ENCODE data around the gene RPS2.

Gene RPS2

DNA sequence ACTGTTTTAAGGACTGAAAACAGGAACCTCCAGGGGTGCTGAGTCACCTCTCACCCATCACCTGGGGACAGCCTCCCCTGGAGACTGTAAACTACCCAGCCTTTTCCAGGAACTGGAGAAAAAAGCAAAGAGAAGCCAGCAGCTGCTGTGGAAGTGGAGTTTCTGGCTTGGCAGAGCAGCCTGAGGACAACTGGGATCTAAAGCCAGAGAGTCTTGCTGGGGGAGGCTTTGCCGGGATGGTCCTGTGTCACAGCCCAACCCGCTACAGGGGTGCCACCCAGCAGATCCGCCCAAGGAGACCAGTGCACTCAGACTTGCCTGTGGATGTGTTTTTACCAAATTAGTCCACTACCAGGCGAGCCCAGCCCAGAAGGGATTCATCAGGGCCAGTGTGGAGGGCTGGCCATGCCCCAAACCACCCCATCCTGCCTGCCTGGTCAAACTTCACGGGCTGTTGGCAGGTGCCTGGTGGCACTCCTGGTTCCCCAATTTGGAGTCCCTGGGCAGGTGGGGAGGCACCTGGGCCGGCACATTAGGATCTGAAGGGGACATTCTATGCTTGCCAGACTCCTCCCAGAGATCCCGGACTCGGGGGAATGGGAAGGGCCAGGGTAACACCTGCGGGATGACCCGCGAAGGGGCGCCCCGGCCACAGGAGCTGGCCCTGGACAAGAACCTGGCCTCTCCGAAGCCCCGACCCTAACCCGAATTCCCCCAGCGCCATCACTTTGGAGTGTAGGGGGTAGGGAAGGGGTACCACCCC is 22.4 kb downstream of the RPS2 start:
- Histone ChIP-seq H3K27ac (ENCODE audit: extremely low read depth, low read depth, low read length) (no peak overlapping the region; the same call in 1 of the 2 replicates), H3K4me1 (ENCODE audit: control insufficient read depth, insufficient read depth, low read length) (no peaks in the 10 kb centered on the region), H3K36me3 (ENCODE audit: control insufficient read depth in 2 of 2, insufficient read depth in 1 of 2, low read length in 2 of 2) (peaks cover 0 to 33% of the 10 kb centered on the region in 2 experiments; a peak in 2 of 3 replicates), H3K4me3 (ENCODE audit: low read depth, low read length) (peak overlapping the region; percentile 67), H3K9me3 (ENCODE audit: control insufficient read depth, insufficient read depth, low read depth, low read length) (no peaks in the 10 kb centered on the region)
- TF ChIP-seq ZNF16 (tag by site-specific recombination; IDR thresholded peaks at IDR 0.05; ENCODE audit: low read depth) = no peak
- TF ChIP-seq ZSCAN30 (tag by site-specific recombination; IDR thresholded peaks at IDR 0.05) = no peak
- TF ChIP-seq SALL2 (tag by site-specific recombination; IDR thresholded peaks at IDR 0.05; ENCODE audit: borderline replicate concordance) = no peak
- peak; percentile 62; the same call in 1 of the 2 replicates for TF ChIP-seq ZNF449 (tag by site-specific recombination; IDR thresholded peaks at IDR 0.05)
- peak; percentile 93 for TF ChIP-seq GLIS1 (tag by site-specific recombination; IDR thresholded peaks at IDR 0.05)
- TF ChIP-seq ZNF76 (tag by site-specific recombination; IDR thresholded peaks at IDR 0.05; ENCODE audit: borderline replicate concordance, low read depth) = no peak
- peak; percentile 14; the same call in 1 of the 2 replicates for TF ChIP-seq SP2 (tag by site-specific recombination; IDR thresholded peaks at IDR 0.05)
- TF ChIP-seq ZNF580 (tag by site-specific recombination; IDR thresholded peaks at IDR 0.05) = no peak
- no peak for TF ChIP-seq ZNF664 (tag by site-specific recombination; IDR thresholded peaks at IDR 0.05)
- peak; percentile 68 for TF ChIP-seq KLF1 (tag by site-specific recombination; IDR thresholded peaks at IDR 0.05)
- TF ChIP-seq ZNF600 (tag by site-specific recombination; IDR thresholded peaks at IDR 0.05) = peak; percentile 55
- no peak for TF ChIP-seq KLF17 (tag by site-specific recombination; IDR thresholded peaks at IDR 0.05)
- TF ChIP-seq GLIS2 (tag by site-specific recombination; IDR thresholded peaks at IDR 0.05) = peak; percentile 25; the same call in 1 of the 2 replicates
- 0 out of 2 replicates have a peak, but pooled peaks have one; percentile 10 for TF ChIP-seq ZBTB20 (tag by site-specific recombination; IDR thresholded peaks at IDR 0.05)
- peak; percentile 25; the same call in 1 of the 2 replicates for TF ChIP-seq ZIC2 (tag by site-specific recombination; IDR thresholded peaks at IDR 0.05)
- CTCF ChIA-PET = interaction anchor here (0.6 to 2.6 kb wide), 4 partner anchors 13 to 262 kb away, joined by 3 to 19 read pairs (median 4); no protein-coding TSS in a partner anchor
- POLR2A ChIA-PET = interaction anchor here (1.1 to 1.7 kb wide), 5 partner anchors 15 to 23 kb away, joined by 5 to 33 read pairs (median 11); partner anchors contain the start of gene RPS2

GRCh38 chr16:1941162-1942046 is 23.2 kb downstream of the RPS2 start:
- ChIA-PET POLR2A (interaction anchor here (1.0 to 1.9 kb wide), 6 partner anchors 12 to 310 kb away, joined by 3 to 11 read pairs (median 5); partner anchors contain the start of genes ECI1 and RPS2), CTCF (interaction anchor here (0.6 to 2.6 kb wide), 5 partner anchors 9 to 263 kb away, joined by 3 to 19 read pairs (median 4); no protein-coding TSS in a partner anchor)
- Histone ChIP-seq H3K27ac (ENCODE audit: extremely low read depth, low read depth, low read length) (no peak overlapping the region), H3K36me3 (ENCODE audit: control insufficient read depth in 2 of 2, insufficient read depth in 1 of 2, low read length in 2 of 2) (peaks cover 0 to 38% of the 10 kb centered on the region in 2 experiments; a peak in 2 of 3 replicates), H3K9me3 (ENCODE audit: control insufficient read depth, insufficient read depth, low read depth, low read length) (no peaks in the 10 kb centered on the region), H3K4me3 (ENCODE audit: low read depth, low read length) (no peak overlapping the region), H3K4me1 (ENCODE audit: control insufficient read depth, insufficient read depth, low read length) (no peaks in the 10 kb centered on the region)
- TF ChIP-seq SCRT1 (tag by site-specific recombination; IDR thresholded peaks at IDR 0.05; ENCODE audit: borderline replicate concordance) (no peak), ZFHX2 (tag by site-specific recombination; conservative IDR thresholded peaks at IDR 0.05) (peak; percentile 8; the same call in 1 of the 2 replicates), ZNF416 (tag by site-specific recombination; IDR thresholded peaks at IDR 0.05) (no peak), ZNF202 (tag by site-specific recombination; IDR thresholded peaks at IDR 0.05; ENCODE audit: borderline replicate concordance) (no peak), HOXC10 (CRISPR knock-in tag; IDR thresholded peaks at IDR 0.05) (no peak), ZSCAN18 (tag by site-specific recombination; IDR thresholded peaks at IDR 0.05) (no peak), KLF9 (tag by site-specific recombination; IDR thresholded peaks at IDR 0.05; ENCODE audit: low read depth) (no peak), ZNF610 (tag by site-specific recombination; IDR thresholded peaks at IDR 0.05; ENCODE audit: borderline replicate concordance) (no peak), ZNF449 (tag by site-specific recombination; IDR thresholded peaks at IDR 0.05) (no peak)
